HUES64 (cell line): ENCODE results near the gene HPCAL1.

ENCODE experiments used
- H3K27ac ChIP-seq: 2 replicates; pipeline ENCODE4 v1.7.0; 2013; ENCODE audit warnings: low read depth, low read length, inconsistent platforms
- H3K27me3 ChIP-seq: 2 replicates; pipeline ENCODE4 v1.6.1; 2013; ENCODE audit warnings: mild to moderate bottlenecking, low read length; ENCODE audit not compliant: insufficient read depth
- H3K36me3 ChIP-seq: 2 replicates; pipeline ENCODE4 v1.6.1; 2013; ENCODE audit warnings: mild to moderate bottlenecking, low read length; ENCODE audit not compliant: insufficient read depth
- H3K4me1 ChIP-seq: 2 replicates; pipeline ENCODE4 v1.6.1; 2013; ENCODE audit warnings: mild to moderate bottlenecking, low read length, moderate library complexity; ENCODE audit not compliant: insufficient read depth
- H3K4me3 ChIP-seq: 2 replicates; pipeline ENCODE4 v1.5.1; 2013; ENCODE audit warnings: mild to moderate bottlenecking, low read length, moderate library complexity
- H3K9ac ChIP-seq: 2 replicates; pipeline ENCODE4 v1.6.1; 2013; ENCODE audit warnings: mild to moderate bottlenecking, low read depth, low read length
- H3K9me3 ChIP-seq: 2 replicates; pipeline ENCODE4 v1.6.1; 2013; ENCODE audit warnings: low read depth, low read length; ENCODE audit not compliant: insufficient read depth
- WGBS: fragments of 150-250, 120-280 bp; methylation state at CpG from one replicate; pipeline ENCODE4 v1.1.7; 2013; ENCODE audit warnings: missing lambda C conversion rate; 5-methylcytosine and 5-hydroxymethylcytosine counted together

The HPCAL1 gene

DNA sequence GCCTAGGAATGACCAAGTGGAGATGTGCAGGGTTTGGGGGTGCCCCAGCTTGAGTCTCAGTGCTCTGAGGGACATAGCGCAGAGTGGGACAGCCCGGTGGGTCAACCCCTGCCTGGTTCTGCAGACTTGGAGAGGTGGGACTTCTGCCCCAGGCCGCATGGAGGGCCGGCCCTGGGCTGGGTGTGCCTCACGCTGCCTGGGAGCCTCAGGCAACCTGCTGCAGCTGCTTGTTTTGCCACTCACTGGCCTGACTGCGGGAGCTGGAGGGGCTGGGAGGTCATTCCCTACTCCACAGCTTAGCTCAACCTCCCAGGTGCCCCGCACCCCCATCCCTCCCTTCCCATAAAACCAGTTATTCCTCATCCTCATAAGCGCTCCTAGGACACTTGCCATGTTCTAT lies 112.3 kb downstream of the HPCAL1 start:
- no peak overlapping the region for H3K4me3 ChIP-seq
- no peaks in the 10 kb centered on the region for H3K4me1 ChIP-seq
- no peak overlapping the region for H3K27ac ChIP-seq
- no peak overlapping the region for H3K9ac ChIP-seq
- no peaks in the 10 kb centered on the region for H3K27me3 ChIP-seq
- H3K36me3 ChIP-seq = no peaks in the 10 kb centered on the region
- no peaks in the 10 kb centered on the region for H3K9me3 ChIP-seq
- 90% methylated on average over 8 of the region's 8 CpGs for WGBS

GRCh38 chr2:10415640-10416039 lies 112.9 kb downstream of the HPCAL1 start:
- H3K4me3 ChIP-seq = no peak overlapping the region
- H3K4me1 ChIP-seq = no peaks in the 10 kb centered on the region
- H3K9ac ChIP-seq = no peak overlapping the region
- WGBS = 92% methylated on average over 12 of the region's 12 CpGs
- H3K27ac ChIP-seq = no peak overlapping the region
- H3K9me3 ChIP-seq = no peaks in the 10 kb centered on the region
- H3K27me3 ChIP-seq = no peaks in the 10 kb centered on the region
- no peaks in the 10 kb centered on the region for H3K36me3 ChIP-seq

DNA sequence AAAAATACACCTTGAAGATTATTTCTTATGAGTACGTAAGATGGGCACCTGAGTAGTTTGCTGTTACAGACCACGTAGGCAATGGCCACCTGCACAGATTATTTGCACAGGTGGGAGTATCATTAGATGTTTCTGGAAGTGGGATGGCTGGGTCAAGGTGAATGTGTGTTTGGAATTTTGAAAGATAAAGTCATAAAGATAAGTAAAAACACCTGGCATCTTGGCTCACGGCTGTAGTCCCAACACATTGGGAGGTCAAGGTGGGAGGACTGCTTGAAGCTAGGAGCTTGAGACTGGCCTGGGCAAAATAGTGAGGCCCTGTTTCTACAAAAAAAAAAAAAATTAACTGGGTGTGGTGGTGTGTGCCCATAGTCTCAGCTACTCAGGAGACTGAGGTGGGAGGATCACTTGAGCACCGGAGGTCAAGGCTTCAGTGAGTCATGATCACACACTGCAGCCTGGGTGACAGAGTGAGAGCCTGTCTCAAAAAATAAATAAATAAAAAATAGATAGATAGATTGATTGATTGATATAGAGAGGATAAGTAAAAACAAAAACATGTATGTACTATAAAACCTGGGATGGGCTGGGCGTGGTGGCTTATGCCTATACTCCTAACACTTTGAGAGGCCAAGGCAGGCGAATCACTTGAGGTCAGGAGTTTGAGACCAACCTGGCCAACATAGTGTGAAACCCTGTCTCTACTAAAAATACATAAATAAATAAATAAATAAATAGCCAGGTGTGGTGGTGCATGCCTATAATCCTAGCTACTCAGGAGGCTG lies 115.0 kb downstream of the HPCAL1 start:
- WGBS = 95% methylated on average over 6 of the region's 6 CpGs
- Histone ChIP-seq H3K27ac (no peak overlapping the region), H3K9me3 (no peaks in the 10 kb centered on the region), H3K4me1 (no peaks in the 10 kb centered on the region), H3K27me3 (no peaks in the 10 kb centered on the region), H3K36me3 (no peaks in the 10 kb centered on the region), H3K9ac (no peak overlapping the region), H3K4me3 (no peak overlapping the region)

GRCh38 chr2:10419553-10420257 lies 117.0 kb downstream of the HPCAL1 start:
- H3K4me3 ChIP-seq = no peak overlapping the region
- no peaks in the 10 kb centered on the region for H3K9me3 ChIP-seq
- no peaks in the 10 kb centered on the region for H3K4me1 ChIP-seq
- H3K27me3 ChIP-seq = no peaks in the 10 kb centered on the region
- H3K9ac ChIP-seq = no peak overlapping the region
- H3K27ac ChIP-seq = no peak overlapping the region
- 94% methylated on average over 54 of the region's 54 CpGs for WGBS
- no peaks in the 10 kb centered on the region for H3K36me3 ChIP-seq

- Histone ChIP-seq H3K4me1 (no peaks in the 10 kb centered on the region), H3K9me3 (no peaks in the 10 kb centered on the region), H3K4me3 (no peak overlapping the region), H3K36me3 (no peaks in the 10 kb centered on the region), H3K27me3 (no peaks in the 10 kb centered on the region), H3K9ac (no peak overlapping the region), H3K27ac (no peak overlapping the region)
- WGBS = 90% methylated on average over 6 of the region's 6 CpGs
Observed at GRCh38 chr2:10422251-10422650, 119.5 kb downstream of the HPCAL1 start.

GRCh38 chr2:10422732-10423399 lies 120.2 kb downstream of the HPCAL1 start:
- H3K27me3 ChIP-seq = no peaks in the 10 kb centered on the region
- H3K9me3 ChIP-seq = no peaks in the 10 kb centered on the region
- 94% methylated on average over 24 of the region's 24 CpGs for WGBS
- H3K4me1 ChIP-seq = no peaks in the 10 kb centered on the region
- no peaks in the 10 kb centered on the region for H3K36me3 ChIP-seq
- no peak overlapping the region for H3K27ac ChIP-seq
- no peak overlapping the region for H3K9ac ChIP-seq
- no peak overlapping the region for H3K4me3 ChIP-seq

- no peak overlapping the region for H3K4me3 ChIP-seq
- no peak overlapping the region for H3K27ac ChIP-seq
- H3K36me3 ChIP-seq = no peaks in the 10 kb centered on the region
- WGBS = 79% methylated on average over 6 of the region's 6 CpGs
- H3K9ac ChIP-seq = no peak overlapping the region
- H3K4me1 ChIP-seq = no peaks in the 10 kb centered on the region
- H3K9me3 ChIP-seq = no peaks in the 10 kb centered on the region
- H3K27me3 ChIP-seq = no peaks in the 10 kb centered on the region
Observed at GRCh38 chr2:10423400-10423774, 120.7 kb downstream of the HPCAL1 start.

DNA sequence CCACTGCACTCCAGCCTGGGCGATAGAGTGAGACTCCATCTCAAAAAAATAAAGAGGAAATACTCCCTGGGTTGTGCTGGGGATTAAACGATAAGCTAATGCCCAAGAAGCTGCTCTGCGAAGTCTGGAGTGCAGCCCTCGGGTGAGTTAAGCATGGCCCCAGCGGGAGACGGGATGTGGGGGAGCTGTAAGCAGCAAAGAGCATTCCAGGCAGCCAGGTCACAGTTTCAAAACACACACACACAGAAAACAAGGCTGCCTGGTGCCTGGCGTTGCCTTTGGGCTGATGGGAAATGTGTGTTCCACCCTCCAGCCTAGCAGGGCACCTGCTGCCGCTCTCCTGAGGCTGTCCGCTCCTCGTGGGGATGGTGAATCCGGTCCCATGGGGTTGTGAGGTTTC lies 121.3 kb downstream of the HPCAL1 start:
- WGBS = 89% methylated on average over 11 of the region's 11 CpGs

GRCh38 chr2:10424916-10425505 lies 122.3 kb downstream of the HPCAL1 start:
- Histone ChIP-seq H3K27ac (no peak overlapping the region), H3K9ac (no peak overlapping the region), H3K4me3 (no peak overlapping the region), H3K36me3 (no peaks in the 10 kb centered on the region), H3K4me1 (no peaks in the 10 kb centered on the region), H3K27me3 (no peaks in the 10 kb centered on the region), H3K9me3 (no peaks in the 10 kb centered on the region)
- 92% methylated on average over 8 of the region's 8 CpGs for WGBS

More for the DNA sequence above, 121.3 kb downstream of the HPCAL1 start:
- Histone ChIP-seq H3K4me1 (no peaks in the 10 kb centered on the region), H3K4me3 (no peak overlapping the region), H3K9ac (no peak overlapping the region), H3K27ac (no peak overlapping the region), H3K36me3 (no peaks in the 10 kb centered on the region), H3K27me3 (no peaks in the 10 kb centered on the region), H3K9me3 (no peaks in the 10 kb centered on the region)

DNA sequence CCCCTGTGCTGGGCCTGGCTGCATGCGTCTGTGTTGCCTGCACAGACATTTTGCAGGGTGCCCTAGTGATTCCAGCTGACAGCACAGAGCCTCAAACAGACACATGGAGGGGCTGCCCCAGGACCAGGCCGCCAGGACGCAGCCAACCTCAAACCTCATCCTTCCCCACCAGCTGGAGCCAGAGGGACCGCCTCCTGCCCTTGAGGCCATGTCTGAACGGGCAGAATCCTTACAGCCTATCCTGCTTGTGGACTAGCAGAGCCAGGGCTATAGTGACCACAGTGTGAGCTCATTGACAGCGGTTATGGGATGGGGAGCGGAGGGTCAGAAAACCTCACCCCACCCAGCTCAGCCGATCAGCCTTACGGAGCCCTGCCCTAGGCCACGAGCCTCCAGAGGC lies 123.0 kb downstream of the HPCAL1 start:
- Histone ChIP-seq H3K4me1 (no peaks in the 10 kb centered on the region), H3K9me3 (no peaks in the 10 kb centered on the region), H3K27me3 (no peaks in the 10 kb centered on the region), H3K36me3 (no peaks in the 10 kb centered on the region), H3K4me3 (no peak overlapping the region), H3K27ac (no peak overlapping the region), H3K9ac (no peak overlapping the region)
- 82% methylated on average over 10 of the region's 10 CpGs for WGBS
